Measurements from ENCODE around the gene IL4.
"Not testable (repeated sequence)": the region's sequence is repeated elsewhere in the genome, so short reads cannot be mapped to it uniquely, and the experiment has no call there.

The IL4 gene

GRCh38 chr5:132689513-132689912 lies 15.7 kb downstream of the IL4 start:
- DNase-seq (ENCODE audit: low read depth in 1 of 2, low spot score in 1 of 2) = no peak

DNA sequence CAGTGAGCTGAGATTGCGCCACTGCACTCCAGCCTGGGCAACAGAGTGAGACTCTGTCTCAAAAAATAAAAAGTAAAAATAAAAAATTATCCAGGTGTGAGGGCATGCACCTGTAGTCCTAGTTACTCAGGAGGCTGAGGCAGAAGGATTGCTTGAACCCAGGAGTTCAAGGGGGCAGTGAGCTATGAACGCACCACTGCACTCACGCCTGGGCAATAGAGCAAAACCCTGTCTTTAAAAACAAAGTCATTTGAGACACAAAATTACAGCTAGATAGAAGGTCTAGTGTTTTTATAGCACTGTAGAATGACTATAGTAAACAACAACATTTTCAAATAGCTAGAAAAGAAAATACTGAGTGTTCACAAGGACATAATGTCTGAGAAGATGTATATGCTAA lies 16.4 kb downstream of the IL4 start:
- DNase-seq (ENCODE audit: low read depth in 1 of 2, low spot score in 1 of 2) = no peak

- DNase-seq (ENCODE audit: low read depth in 1 of 2, low spot score in 1 of 2) = not testable (repeated sequence)
Observed at GRCh38 chr5:132691755-132692631, 18.2 kb downstream of the IL4 start.

- no peak for DNase-seq (ENCODE audit: low read depth in 1 of 2, low spot score in 1 of 2)
Observed at GRCh38 chr5:132692632-132692967, 18.8 kb downstream of the IL4 start.

GRCh38 chr5:132695956-132696355 lies 22.2 kb downstream of the IL4 start:
- DNase-seq (ENCODE audit: low read depth in 1 of 2, low spot score in 1 of 2) = no peak

DNA sequence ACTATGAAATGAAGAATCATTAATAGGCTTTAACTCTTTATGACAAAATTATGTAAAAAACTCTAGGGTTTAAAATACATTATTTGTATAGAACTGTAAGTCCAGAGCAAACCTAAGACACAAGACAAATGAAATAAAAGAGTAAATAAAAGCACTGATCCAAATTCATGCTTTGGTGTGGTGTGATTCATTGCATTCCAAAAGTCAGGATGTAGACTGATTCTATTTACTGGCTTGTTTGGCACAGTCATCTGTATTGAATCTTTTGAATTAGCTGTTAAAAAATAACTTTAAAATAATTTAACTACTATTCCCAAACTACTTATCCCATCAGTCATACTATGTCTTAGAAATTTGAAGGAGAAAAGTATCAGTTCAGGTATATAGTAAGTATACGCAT lies 31.1 kb downstream of the IL4 start:
- DNase-seq (ENCODE audit: low read depth in 1 of 2, low spot score in 1 of 2) = no peak

DNA sequence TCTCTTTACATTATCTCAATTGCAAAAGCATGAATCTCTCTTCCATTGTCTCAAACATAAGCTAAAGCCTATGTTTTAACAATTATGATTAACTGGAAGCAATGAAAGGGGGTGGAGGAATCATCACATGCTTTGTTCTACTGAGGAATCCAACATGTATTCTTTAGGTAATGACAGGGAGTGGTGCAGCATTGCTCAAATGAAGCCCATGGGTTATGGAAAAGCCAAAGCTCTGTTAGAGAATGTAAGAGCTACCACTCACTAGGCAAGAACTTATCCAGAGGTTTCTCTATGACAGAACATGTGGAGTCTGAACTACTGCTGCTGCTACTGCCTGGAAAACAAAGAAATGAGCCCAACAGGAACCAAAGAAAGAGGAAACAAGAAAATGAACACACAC lies 34.9 kb downstream of the IL4 start:
- no peak for DNase-seq (ENCODE audit: low read depth in 1 of 2, low spot score in 1 of 2)

DNA sequence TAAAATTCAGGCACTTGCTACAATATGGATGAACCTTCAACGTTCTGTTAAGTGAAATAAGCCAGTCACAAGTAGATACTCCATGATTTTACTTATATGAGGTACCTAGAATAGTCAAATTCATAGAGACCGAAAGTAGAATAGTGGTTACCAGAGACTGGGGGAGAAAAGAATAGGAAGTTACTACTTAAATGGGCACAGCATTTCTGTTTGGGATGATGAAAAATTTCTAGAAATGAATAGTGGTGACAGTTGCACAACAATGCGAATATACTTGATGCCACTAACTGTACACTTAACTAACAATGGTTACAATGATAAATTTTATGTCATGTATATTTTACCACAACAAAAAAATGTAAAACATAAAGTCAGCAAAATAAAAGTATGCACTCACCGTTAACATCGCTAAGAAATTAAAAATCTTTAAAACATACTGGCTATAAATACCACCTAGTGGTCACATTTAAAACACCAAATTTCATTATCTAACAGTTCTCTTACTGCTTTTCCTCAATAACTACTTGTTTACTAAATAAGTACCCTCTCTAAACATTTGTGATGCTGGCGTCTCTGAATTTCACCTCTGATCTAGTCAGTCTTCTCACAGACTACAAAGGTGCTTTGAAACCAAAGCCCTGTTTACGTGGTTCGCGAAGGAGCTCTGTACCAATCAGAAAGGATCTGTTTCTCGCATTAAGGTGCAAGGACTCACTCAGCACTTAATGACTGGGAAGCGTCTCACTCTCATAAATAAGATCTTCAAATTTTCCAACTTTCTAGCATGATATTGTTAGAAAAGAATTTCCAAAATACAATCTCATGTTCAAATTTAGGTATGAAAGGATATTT lies 40.9 kb downstream of the IL4 start:
- no peak for DNase-seq (ENCODE audit: low read depth in 1 of 2, low spot score in 1 of 2)

GRCh38 chr5:132718544-132719312 lies 44.9 kb downstream of the IL4 start:
- no peak for DNase-seq (ENCODE audit: low read depth in 1 of 2, low spot score in 1 of 2)

DNA sequence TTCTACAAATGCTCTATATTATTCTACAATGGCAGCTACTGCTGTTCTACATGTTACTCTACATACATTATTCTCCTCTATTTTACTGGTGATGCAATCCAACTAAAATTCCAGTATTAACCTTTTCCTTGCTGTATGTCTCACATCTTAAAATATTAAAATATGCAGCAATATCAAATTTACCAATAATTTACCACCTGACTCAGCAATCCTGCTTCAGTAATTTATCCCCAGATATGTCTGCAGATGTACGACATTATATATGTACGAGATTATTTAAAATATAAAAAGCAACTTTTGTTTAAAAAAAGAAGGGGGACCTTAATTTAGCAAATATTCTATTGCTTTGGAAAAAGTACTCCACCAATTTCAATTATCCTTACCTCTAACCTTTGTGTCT lies 52.0 kb downstream of the IL4 start:
- no peak for DNase-seq (ENCODE audit: low read depth in 1 of 2, low spot score in 1 of 2)

- DNase-seq (ENCODE audit: low read depth in 1 of 2, low spot score in 1 of 2) = no peak
Observed at GRCh38 chr5:132729896-132730295, 56.1 kb downstream of the IL4 start.

Measured in activated CD4-positive, alpha-beta T cell treated with anti-CD3 and anti-CD28 coated beads, Interleukin-2, amount 50 U/mL, for 24 hours (primary cell).